ACHN (cell line): ENCODE data around the gene AARSD1.
"Not testable (repeated sequence)": the region's sequence is repeated elsewhere in the genome, so short reads cannot be mapped to it uniquely, and the experiment has no call there.

Experiments
- DNase-seq: peaks from one replicate; pipeline ENCODE4 v3.0.0-alpha.2; 2015
- in situ Hi-C: cut with HindIII; loops from 2 replicates; pipeline ENCODE4 v1.10.0; 2017; ENCODE audit warnings: low sequenced_read_pairs, low pct_ligation_motif_present, low pct_unique_long_range_greater_than_20kb

The AARSD1 gene

DNA sequence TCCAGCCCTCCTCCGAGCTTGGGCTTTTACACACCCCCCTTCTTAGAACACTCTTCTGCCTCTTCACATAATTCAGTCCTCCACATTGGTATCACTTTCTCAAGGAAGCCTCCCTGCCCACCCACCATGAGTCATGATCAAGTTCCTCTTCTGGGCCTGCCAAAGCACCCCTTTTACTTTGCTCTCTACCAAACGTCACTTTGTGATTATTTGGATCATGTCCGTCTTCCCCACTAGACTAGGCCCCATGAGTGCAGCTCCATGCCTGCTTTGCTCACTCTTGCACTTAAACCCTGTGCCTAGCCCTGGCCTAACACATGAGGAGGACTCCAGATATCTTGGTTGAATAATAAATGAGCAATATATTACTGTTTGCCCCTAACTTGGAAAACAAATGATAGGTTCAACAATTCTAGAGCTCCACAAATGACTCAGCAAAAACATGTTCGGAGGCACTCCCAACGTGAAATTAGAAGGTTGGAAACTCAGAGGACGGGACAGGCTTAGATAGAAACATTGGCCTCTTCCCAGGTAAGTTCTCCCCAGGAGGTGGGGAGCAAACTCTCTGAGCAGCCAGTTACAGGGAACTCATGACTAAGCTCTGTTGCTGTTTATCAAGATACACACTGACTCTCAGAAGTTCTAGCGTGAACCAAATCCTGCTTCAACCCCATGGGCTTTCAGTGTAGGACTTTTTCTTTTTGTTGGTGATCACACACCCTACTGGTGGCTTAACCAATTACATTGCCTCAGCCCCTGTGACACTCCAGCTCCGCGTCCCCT, 35.3 kb downstream of the AARSD1 start:
- DNase-seq: peak; percentile 57
- in situ Hi-C loops: loop anchor here (25.0 kb wide), 1 partner anchor 192 kb away; the partner anchor contains the start of gene EZH1

DNA sequence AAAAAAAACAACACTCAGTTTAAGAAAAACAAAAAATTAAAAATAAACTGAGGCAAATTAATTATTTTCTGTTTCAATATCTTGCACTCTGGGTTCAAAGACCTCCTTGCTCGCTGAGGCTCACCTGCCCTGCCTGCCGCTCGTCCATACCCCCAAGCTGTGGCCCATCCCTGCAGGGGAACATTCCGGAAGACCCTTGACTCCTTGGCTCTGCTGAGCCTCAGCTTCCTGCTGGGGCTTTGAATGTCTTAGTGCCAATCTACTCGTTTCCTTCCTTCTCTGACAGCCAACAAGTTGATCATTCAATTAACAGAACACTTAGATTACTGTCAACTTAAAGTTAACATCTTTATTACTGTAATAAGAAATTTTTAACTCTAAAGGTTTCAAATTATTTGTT, 39.4 kb downstream of the AARSD1 start:
- in situ Hi-C loops: loop anchor here (25.0 kb wide), 1 partner anchor 188 kb away; the partner anchor contains the start of gene EZH1
- no peak for DNase-seq

DNA sequence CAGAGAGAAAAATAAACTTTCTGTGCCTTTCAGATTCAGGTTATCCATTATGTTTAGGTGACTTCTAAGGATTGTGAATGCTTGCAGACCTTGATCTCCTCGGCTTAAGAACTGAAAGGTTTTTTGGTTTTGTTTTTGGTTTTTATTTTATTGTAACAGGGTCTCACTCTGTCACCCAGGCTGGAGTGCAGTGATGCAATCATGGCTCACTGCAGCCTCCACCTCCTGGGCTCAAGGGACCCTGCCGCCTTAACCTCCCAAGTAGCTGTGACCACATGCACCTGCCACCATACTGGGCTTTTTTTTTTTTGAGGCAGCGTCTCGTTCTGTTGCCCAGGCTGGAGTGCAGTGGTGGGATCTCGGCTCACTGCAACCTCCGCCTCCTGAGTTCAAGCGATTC, 40.8 kb downstream of the AARSD1 start:
- in situ Hi-C loops: not testable (repeated sequence)

DNA sequence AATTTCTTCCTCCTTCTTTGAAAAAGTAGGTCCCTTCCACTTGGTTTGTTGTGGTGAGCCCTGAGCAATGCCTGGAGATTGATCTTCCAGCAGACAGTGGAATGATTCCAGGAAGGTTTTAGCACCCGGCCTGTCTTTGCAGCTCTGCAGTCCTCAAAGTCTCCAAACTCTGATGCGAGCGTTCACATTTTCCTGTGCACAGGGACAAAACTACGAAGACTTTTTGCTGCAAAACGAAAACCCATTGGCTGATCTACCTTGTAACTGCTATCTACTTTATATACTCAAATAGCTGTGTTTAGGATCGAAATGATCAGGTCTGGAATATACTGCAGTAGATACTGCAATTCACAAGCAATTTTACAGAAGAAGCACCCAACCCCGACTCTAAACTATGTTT, 42.0 kb downstream of the AARSD1 start:
- in situ Hi-C loops: no loop called here
- no peak for DNase-seq

More for the DNA sequence above, 40.8 kb downstream of the AARSD1 start:
- DNase-seq: not testable (repeated sequence)

DNA sequence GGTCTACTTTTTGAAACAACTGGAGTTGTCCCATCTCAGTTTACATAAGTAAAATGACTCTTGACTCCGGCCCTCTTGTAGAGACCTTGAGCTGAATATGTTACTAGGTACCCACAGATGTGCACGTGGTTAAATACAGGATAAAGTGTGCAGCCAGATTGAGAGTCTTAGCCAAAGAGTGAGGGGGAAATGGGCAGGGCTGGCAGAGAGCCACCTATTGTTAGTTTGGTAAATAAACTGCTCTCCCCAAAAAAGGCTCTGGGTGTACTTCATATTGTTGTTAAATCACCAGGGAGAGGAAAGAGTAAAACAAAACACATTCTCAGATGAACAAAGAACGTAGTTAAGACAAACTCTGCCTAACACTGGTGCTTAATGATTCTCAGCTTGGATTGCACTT, 43.3 kb downstream of the AARSD1 start:
- no peak for DNase-seq
- in situ Hi-C loops: no loop called here

DNA sequence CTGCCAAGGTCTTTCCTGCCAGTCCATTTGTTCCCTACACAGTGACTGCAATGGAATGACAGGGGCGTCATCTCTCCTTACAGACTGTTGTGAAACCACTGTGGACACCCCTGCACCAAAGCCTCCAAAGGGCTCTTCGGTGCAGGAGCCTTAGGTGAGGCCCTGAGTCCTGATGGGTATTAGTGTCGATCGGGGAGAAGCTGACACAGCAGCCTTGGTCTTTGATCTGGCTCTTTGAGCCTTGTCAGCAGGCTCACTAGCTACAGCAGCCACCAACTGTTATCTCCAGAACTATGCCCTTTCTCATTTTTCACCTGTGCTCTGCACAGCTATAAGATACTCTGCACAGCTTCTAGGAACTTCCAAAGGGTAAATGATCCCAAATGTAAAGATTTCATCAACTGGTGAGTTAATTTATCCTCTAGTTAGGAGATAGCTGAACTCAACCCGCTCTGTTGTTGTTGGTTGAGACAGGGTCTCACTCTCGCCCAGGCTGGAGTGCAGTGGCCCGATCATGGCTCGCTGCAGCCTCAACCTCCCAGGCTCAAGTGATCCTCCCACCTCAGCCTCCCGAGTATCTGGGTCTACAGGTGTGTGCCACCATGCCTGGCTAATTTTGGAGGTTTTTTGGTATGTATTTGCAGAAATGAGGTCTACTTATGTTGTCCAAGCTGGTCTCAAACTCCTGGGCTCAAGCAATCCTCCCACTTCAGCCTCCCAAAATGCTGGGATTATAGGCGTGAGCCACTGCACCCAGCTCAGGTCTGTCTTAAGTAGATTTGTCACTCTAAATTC, 44.0 kb downstream of the AARSD1 start:
- in situ Hi-C loops: no loop called here
- DNase-seq: no peak

DNA sequence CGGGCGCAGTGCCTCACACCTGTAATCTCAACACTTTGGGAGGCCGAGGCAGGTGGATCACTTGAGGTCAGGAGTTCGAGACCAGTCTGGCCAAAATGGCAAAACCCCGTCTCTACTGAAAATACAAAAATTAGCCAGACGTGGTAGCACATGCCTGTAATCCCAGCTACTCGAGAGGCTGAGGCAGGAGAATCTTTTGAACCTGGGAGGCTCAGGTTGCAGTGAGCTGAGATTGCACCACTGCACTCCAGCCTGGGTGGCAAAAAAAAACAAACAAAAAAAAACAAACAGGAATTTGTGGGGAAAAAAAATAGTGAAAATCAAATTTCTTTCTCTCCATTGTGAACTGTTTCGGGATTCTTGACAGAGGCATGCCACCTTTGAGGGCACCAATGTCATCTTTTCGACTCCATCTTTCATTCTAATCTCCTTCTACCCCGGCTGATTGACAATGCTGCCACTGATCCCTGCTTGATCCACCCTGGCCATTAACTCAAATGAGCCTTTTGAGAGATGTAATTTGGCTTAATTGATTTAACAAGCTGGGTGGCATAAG, 44.7 kb downstream of the AARSD1 start:
- in situ Hi-C loops, DNase-seq: not testable (repeated sequence)

DNA sequence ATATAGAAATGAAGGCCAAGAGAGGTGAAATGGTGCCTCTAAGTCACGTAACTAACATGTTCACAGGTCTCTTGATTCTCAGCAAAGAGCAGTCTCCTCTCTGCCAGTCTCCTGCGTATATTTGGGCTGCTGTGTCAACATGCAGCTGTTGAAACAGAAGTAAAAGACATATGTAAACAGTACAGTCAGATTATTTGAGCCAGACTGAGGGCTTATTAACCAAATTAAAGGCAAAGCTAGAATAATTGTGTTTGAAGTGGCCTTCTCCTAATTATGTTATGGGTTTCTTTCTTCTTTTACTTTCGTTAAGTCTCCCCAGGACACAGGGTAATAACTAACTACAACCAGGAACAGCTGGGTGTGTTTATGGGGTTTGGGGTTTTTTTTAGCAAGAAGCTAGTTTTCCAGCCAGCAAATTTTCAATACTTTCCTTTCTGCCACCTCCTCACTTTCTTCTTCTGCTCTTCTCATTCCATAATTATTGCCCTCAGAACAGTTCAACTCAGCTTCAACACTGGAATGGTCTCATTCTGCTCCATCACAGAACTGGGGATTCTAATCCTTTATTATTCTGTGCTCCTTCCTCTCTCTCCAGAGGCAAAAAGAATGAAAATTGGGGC, 45.2 kb downstream of the AARSD1 start:
- in situ Hi-C loops: no loop called here

DNA sequence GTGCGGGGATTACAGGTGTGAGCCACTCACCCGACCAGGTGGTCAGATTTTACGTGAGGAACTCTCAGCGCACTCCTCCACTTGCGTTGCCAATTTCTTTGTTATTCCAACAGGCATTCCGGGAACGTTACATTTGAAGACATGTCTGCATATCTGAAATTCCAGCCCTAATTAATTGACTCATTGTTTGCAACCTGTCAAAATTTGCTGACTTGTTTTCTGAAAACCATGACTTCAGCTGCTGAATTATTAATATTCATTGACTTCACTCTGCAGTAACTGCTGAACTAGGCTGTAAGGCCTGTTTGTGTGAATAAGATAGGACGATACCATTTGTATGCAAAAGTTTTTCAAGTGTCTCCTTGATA, 47.0 kb downstream of the AARSD1 start:
- in situ Hi-C loops: no loop called here
- no peak for DNase-seq

More for the DNA sequence above, 45.2 kb downstream of the AARSD1 start:
- no peak for DNase-seq

DNA sequence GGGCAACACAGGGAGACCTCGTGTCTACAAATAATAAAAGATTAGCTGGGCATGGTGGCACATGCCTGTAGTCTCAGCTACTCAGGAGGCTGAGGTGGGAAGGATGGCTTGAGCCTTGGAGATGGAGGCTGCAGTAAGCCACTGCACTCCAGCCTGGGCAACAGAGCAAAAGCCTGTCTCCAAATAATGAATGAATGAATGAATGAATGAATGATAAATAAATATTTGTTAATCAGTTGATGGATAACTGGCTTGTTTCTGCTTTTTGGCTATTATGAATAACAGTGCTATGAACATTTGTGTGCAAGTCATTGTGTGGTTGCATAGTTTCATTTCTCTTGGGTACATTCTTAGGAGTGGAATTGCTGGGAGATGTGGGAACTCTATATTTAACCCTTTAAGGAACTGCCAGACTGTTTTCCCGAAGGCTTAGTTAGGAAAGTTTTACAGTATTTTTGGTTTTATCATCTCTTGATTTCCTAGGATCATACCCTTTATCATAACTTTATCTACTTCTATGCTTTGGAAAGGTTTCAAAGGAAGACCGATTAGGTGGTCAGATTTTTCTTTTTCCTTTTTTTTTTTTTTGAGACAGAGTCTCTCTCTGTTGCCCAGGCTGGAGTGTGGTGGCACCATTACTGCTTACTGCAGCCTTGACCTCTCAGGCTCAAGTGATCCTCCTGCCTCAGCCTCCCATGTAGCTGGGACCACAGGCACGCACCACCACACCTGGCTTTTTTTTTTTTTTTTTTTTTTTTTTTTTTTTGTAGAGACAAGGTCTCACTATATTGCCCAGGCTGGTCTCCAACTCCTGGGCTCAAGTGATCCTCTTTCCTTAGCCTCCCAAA, 47.6 kb downstream of the AARSD1 start:
- in situ Hi-C loops: not testable (repeated sequence)

DNA sequence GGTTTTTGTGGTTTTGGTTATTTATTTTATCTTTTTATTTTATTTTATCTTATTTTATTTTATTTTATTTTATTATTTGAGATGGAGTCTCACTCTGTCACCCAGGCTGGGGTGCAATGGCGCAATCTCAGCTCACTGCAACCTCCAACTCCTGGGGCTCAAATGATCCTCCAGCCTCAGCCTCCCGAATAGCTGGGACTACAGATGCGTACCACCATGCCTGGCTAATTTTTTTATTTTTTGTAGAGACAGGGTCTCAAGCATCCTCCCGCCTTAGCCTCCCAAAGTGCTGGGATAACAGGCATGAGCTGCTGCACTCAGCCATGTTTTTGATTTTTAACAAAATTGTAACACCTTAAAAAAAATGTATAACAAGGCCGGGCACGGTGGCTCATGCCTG, 49.0 kb downstream of the AARSD1 start:
- DNase-seq, in situ Hi-C loops: not testable (repeated sequence)

More for the DNA sequence above, 47.6 kb downstream of the AARSD1 start:
- not testable (repeated sequence) for DNase-seq

DNA sequence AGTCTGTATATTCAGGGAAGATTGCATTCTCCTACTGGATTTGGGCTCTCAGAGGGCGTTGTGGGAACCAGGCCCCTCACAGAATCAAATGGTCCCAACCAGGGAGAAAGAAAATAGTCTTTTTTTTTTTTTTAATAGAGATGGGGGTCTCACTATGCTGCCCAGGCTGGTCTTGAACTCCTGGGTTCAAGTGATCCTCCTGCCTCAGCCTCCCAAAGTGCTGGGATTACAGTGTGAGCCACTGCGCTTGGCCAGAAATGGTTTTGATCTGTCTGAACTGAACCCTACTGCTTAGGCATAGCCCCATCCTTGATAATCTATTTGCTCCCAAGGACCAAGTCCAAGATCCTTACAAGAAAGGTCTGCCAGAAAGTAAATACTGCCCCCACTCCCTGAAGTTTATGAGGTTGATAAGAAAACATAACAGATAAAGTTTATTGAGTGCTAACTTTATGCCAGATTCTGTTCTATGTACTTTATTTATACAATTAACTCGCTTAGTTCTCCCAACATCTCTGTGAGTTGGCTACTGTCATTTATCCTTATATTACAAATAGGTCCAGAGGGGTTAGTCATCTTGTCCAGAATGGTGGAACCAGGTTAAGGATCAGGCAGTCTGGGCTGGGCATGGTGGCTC, 50.2 kb downstream of the AARSD1 start:
- no peak for DNase-seq
- in situ Hi-C loops: no loop called here

DNA sequence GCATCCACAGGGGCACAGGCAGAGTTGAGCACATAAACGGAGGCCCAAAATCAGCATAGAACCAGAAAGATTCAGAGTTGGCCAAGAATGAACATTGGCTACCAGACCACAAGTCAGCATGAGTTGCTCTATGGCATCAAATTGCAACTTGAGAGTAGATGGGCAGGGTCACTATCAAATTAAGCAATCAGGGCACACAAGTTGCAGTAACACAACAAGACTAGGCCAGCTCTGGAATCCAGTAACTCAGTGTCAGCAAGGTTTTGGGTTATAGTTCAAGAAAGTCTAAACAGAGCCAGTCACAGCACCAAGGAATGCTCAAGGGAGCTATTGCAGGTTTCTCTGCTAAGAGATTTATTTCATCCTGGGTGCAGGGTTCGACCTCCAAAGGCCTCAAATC, 50.7 kb downstream of the AARSD1 start:
- no peak for DNase-seq
- in situ Hi-C loops: no loop called here

DNA sequence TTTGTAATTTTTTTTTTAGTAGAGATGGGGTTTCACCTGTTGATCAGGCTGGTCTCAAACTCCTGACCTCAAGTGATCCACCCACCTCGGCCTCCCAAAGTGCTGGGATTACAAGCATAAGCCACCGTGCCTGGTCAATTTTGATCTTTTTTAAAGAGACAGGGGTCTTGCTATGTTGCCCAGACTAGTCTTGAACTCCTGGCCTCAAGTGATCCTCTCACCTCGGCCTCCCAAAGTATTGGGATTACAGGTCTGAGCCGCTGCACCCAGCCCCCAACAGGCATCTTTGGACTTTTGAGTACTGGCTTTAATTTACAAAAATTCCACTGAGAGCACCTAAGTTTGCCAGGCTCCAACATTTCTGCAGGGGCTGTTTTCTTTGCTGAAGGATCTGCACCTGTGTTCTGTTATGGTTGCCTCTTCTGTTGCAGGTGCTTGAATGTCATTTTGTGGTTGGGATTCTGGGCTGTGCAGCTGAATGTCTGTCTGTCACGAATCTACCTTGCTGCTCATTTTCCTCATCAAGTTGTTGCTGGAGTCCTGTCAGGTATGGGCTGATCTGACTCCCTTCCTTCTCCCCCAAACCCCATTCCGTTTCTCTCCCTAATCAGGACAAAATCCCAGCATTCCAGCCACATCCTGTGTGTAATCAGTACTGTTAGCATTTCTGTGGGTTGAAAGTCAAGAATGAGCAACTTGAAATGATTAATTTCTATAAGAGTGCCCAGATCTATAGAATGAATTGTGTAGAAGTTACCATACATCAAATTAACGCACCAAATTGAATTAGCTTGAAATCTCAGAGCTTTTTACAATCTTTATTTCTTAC, 55.2 kb downstream of the AARSD1 start:
- no peak for DNase-seq
- in situ Hi-C loops: no loop called here

DNA sequence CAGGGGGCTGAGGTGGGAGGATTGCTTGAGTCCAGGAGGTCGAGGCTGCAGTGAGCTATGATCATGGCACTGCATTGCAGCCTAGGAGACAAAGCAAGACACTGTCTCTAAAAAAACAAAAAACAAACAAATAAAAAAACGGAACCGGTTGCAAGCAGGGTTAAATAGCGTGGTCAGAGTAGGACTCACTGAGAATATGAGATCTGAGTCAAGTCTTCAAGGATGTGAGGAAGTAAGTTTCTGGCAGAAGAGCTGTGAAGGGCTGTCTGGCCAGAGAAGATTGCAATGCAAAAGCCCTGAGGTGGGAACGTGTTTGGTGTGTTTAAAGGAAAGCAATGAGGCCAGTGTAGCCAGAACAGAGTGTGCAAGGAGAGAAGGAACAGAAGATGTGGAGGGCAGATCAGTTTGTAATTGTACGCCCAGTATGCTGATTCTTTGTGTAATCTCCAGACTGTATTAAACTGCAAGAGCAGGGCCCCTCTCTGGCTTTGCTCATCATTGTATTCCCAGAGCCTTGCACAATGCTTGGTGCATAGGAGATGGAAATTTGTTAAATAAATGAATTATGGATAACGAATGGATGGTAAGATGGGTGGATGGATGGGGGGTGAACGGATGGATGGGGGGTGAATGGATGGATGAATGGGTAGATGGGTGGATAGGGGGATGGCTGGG, 57.3 kb downstream of the AARSD1 start:
- in situ Hi-C loops: no loop called here
- DNase-seq: no peak

DNA sequence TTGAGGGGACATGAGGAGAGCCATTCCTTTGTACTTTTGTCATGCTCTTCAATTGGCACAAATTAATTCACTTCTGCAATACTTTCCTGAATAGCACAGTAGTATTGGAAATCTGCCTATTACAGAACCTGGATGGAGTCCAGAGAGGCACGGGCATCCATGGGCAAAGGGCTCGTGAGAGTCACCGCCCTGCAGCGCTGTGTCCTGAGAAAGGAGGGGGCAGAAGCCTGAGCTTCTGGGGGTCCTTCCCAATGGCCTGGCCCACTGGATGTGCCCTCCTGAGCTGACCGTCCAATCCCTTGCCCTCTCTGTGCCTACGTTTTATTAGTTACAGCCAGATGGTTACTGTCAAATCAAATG, 60.2 kb downstream of the AARSD1 start:
- in situ Hi-C loops: no loop called here

More for the DNA sequence above, 60.2 kb downstream of the AARSD1 start:
- DNase-seq: no peak
